HepG2 (cell line): ENCODE data around the gene MTCH2. TPM values are rescaled to one million over a fixed set of nuclear protein-coding genes. Genes with fewer than 3 reads are reported as not detected.

ENCODE experiments used
- ATAC-seq: fragments of 200-7000 bp; cut with Tn5 transposase; 3 replicates; pipeline ENCODE4 v1.9.1; 2020; ENCODE audit warnings: mild to moderate bottlenecking, moderate library complexity
- BruUV-seq: library from RNA; stranded (reverse); fragments of 400-500 nt; replicated peaks from 2 replicates; lab custom pipeline; 2021; lab: Mats Ljungman, UMichigan
- CTCF ChIA-PET: fragments of 300-600 bp; formaldehyde crosslinking; extraction: SDS; loops from one replicate; lab custom pipeline; 2021; ENCODE audit warnings: low total read pairs, inconsistent platforms, low intra/inter-chr PET ratio; lab: Yijun Ruan, JAX
- POLR2A ChIA-PET: fragments of 350-600 bp; sonication (Branson Sonifier 250); formaldehyde crosslinking; loops from one replicate; lab custom pipeline; 2020; ENCODE audit warnings: antibody characterized with exemption, inconsistent platforms; lab: Yijun Ruan, JAX
- DNase-seq: peaks from one replicate; pipeline ENCODE4 v3.0.0-alpha.2; 2015; ENCODE audit warnings: low spot score
- FAIRE-seq: peaks from 3 replicates; lab custom pipeline; 2011; peaks lifted over from hg19 to GRCh38; lab: Jason Lieb, UNC
- H2AFZ ChIP-seq: one replicate; pipeline ENCODE4 v1.6.1; 2011; ENCODE audit warnings: low read length, inconsistent platforms
- H3K27ac ChIP-seq: fragments of 300-600 bp; 3 replicates; pipeline ENCODE4 v1.8.0; 2011; ENCODE audit warnings: mixed run types, mild to moderate bottlenecking, mixed read lengths, low read length, inconsistent platforms; ENCODE audit not compliant: insufficient read depth; ENCODE audit errors: extremely low read length
- H3K27me3 ChIP-seq, 2 experiments: fragments of 200-600 bp in 1 of 2; 2 replicates in 1 of 2; 3 replicates in 1 of 2; pipeline versions ENCODE4 v1.6.0 to v1.8.0; 2011; ENCODE audit warnings: low read length in 2 of 2, mild to moderate bottlenecking in 2 of 2, moderate library complexity in 2 of 2, inconsistent platforms in 1 of 2; ENCODE audit not compliant: insufficient read depth in 2 of 2, control insufficient read depth in 1 of 2
- H3K36me3 ChIP-seq, 2 experiments: fragments of 200-600 bp in 1 of 2; replicated peaks in 1 of 2; 2 replicates in 1 of 2; 3 replicates in 1 of 2; pipeline versions ENCODE4 v1.5.1 to v1.8.0; 2011; ENCODE audit warnings: low read length in 2 of 2, inconsistent platforms in 1 of 2; ENCODE audit not compliant: insufficient read depth in 2 of 2, control insufficient read depth in 1 of 2
- H3K4me1 ChIP-seq: 2 replicates; pipeline ENCODE4 v1.5.1; 2012; ENCODE audit warnings: low read length, inconsistent platforms; ENCODE audit not compliant: insufficient read depth
- H3K4me2 ChIP-seq: 2 replicates; pipeline ENCODE4 v1.6.0; 2011; ENCODE audit warnings: low read depth, low read length, inconsistent platforms
- H3K4me3 ChIP-seq, 3 experiments: fragments of 200-600 bp in 1 of 3; sonication (generic), shearing (Covaris generic) in 1 of 3; replicated peaks in 1 of 3; 2 replicates each; pipeline ENCODE4 v1.5.1; 2011 to 2016; ENCODE audit warnings: low read length in 3 of 3, inconsistent platforms in 2 of 3, low read depth in 2 of 3, mild to moderate bottlenecking in 2 of 3, control low read depth in 1 of 3, mixed read lengths in 1 of 3; ENCODE audit not compliant: insufficient read depth in 1 of 3
- H3K79me2 ChIP-seq: one replicate; pipeline ENCODE4 v1.6.1; 2011; ENCODE audit warnings: low read length, inconsistent platforms; ENCODE audit not compliant: insufficient read depth
- H3K9ac ChIP-seq: 2 replicates; pipeline ENCODE4 v1.6.0; 2011; ENCODE audit warnings: mild to moderate bottlenecking, low read depth, low read length, inconsistent platforms; ENCODE audit not compliant: insufficient read depth
- H3K9me3 ChIP-seq: 2 replicates; pipeline ENCODE4 v1.5.1; 2012; ENCODE audit warnings: mild to moderate bottlenecking, low read length
- H4K20me1 ChIP-seq: 2 replicates; pipeline ENCODE4 v1.6.0; 2011; ENCODE audit warnings: inconsistent platforms, mild to moderate bottlenecking, low read length, moderate library complexity; ENCODE audit not compliant: insufficient read depth
- MIXL1 ChIP-seq: IDR thresholded peaks from 2 replicates; pipeline ENCODE4 v1.6.1; 2016
- MYPOP ChIP-seq: sonication (generic); formaldehyde crosslinking; IDR thresholded peaks from 2 replicates; pipeline ENCODE4 v1.8.1; 2023; ENCODE audit warnings: mild to moderate bottlenecking, moderate library complexity, missing genetic modification reagents
- RAD21 ChIP-seq: fragments of 450-650 bp; formaldehyde crosslinking; IDR thresholded peaks from 2 replicates; pipeline ENCODE4 v1.5.0; 2020; ENCODE audit warnings: mild to moderate bottlenecking
- RBM22 ChIP-seq: fragments of 200-400 bp; formaldehyde crosslinking; optimal IDR thresholded peaks from 2 replicates; pipeline ENCODE3; 2017; ENCODE audit warnings: mild to moderate bottlenecking, low read length, moderate library complexity
- RERE ChIP-seq: IDR thresholded peaks from 2 replicates; pipeline ENCODE4 v1.6.1; 2016; ENCODE audit warnings: low read depth, missing genetic modification reagents, missing compliant biosample characterization
- REST ChIP-seq, 2 experiments: IDR thresholded peaks; 2 replicates each; pipeline ENCODE4 v1.6.1; 2011 to 2012; ENCODE audit warnings: low read length in 2 of 2, borderline replicate concordance in 1 of 2, low read depth in 1 of 2, mild to moderate bottlenecking in 1 of 2, moderate library complexity in 1 of 2
- SAP130 ChIP-seq: IDR thresholded peaks from 2 replicates; pipeline ENCODE4 v1.6.1; 2016; ENCODE audit warnings: low read depth
- STAG1 ChIP-seq: sonication (generic); formaldehyde crosslinking; IDR thresholded peaks from 2 replicates; pipeline ENCODE4 v1.4.0; 2020; ENCODE audit warnings: missing genetic modification reagents
- TCF7L2 ChIP-seq: IDR thresholded peaks from 2 replicates; pipeline ENCODE4 v1.6.1; 2011; ENCODE audit warnings: mild to moderate bottlenecking, low read depth, low read length, moderate library complexity
- ZNF251 ChIP-seq: sonication (generic); formaldehyde crosslinking; IDR thresholded peaks from 2 replicates; pipeline ENCODE4 v1.9.0; 2021; ENCODE audit warnings: mild to moderate bottlenecking, missing genetic modification reagents
- ZNF331 ChIP-seq: sonication (generic); formaldehyde crosslinking; IDR thresholded peaks from 2 replicates; pipeline ENCODE4 v1.4.0; 2020; ENCODE audit warnings: missing genetic modification reagents
- ZNF337 ChIP-seq: sonication (generic); formaldehyde crosslinking; IDR thresholded peaks from 2 replicates; pipeline ENCODE4 v1.5.1; 2020; ENCODE audit warnings: missing genetic modification reagents, low read depth, mild to moderate bottlenecking, borderline replicate concordance
- ZNF713 ChIP-seq: sonication (generic); formaldehyde crosslinking; IDR thresholded peaks from 2 replicates; pipeline ENCODE4 v1.4.0; 2020; ENCODE audit warnings: mild to moderate bottlenecking, missing genetic modification reagents
- WGBS: methylation state at CpG from one replicate; pipeline ENCODE4 v1.1.6; 2017; ENCODE audit warnings: low lambda C conversion rate; 5-methylcytosine and 5-hydroxymethylcytosine counted together
- in situ Hi-C: cut with HindIII; loops from 2 replicates; pipeline ENCODE4 v1.10.0; 2017; ENCODE audit warnings: low pct_unique_long_range_greater_than_20kb; ENCODE audit not compliant: extremely low pct_ligation_motif_present
- intact Hi-C: fragments of 100-400 bp; cut with micrococcal nuclease; formaldehyde crosslinking; loops from one replicate; pipeline ENCODE4 v1.10.0; 2022; ENCODE audit not compliant: unreplicated experiment
- polyA plus RNA-seq, 8 experiments: library from polyadenylated mRNA; depleted of rRNA in 3 of 8; stranded (reverse) in 7 of 8; unstranded in 1 of 8; fragments of >200 nt; fragmentation: Illumina TruSeq in 4 of 8; extraction: Trizol in 4 of 8; gene quantifications; 2 replicates each; pipeline versions ENCODE4 v1.2.1 to v1.2.3, GENCODE V29; 2011 to 2016; ENCODE audit warnings: low read depth in 4 of 8, missing spikeins in 1 of 8, mixed read lengths in 1 of 8; ENCODE audit not compliant: insufficient read depth in 1 of 8
- total RNA-seq, 5 experiments: library from RNA; depleted of rRNA; stranded (reverse); fragments of >200 nt; fragmentation: Illumina TruSeq; extraction: Trizol; gene quantifications; 2 replicates each; pipeline ENCODE4 v1.2.3, GENCODE V29; 2016; ENCODE audit warnings: low read depth in 1 of 5

The MTCH2 gene
- total and polyA plus RNA-seq, 2 of the 13 experiments (the other 11 are each of a cell fraction or from before 2014, with no cell fraction given) = 112 to 272 TPM

- in situ Hi-C loops = no loop called here
- FAIRE-seq = peak; percentile 64
- Histone ChIP-seq H3K4me3 (no peak overlapping the region), H3K36me3 (peaks cover 3 to 29% of the 10 kb centered on the region in 2 experiments; a peak in 4 of 5 replicates), H3K27me3 (no peaks in the 10 kb centered on the region), H3K79me2 (no peaks in the 10 kb centered on the region), H3K9ac (no peak overlapping the region), H3K4me1 (no peaks in the 10 kb centered on the region), H3K9me3 (no peaks in the 10 kb centered on the region), H3K27ac (no peak overlapping the region), H3K4me2 (no peak overlapping the region), H2AFZ (no peak overlapping the region), H4K20me1 (no peaks in the 10 kb centered on the region)
- DNase-seq = peak; percentile 58
- intact Hi-C loops = no loop called here
- ChIA-PET CTCF (no interaction called here), POLR2A (interaction anchor here (0.8 to 1.0 kb wide), 2 partner anchors 29 to 38 kb away, joined by 3 read pairs; partner anchors contain the start of genes KBTBD4 and NDUFS3)
- WGBS = 84% methylated on average over 10 of the region's 10 CpGs
- peak; percentile 85 for ATAC-seq
- no TSS peak for BruUV-seq
- TF ChIP-seq RERE (CRISPR knock-in tag) (no peak), ZNF713 (CRISPR knock-in tag) (no peak), STAG1 (CRISPR knock-in tag) (peak; percentile 91), ZNF251 (CRISPR knock-in tag) (no peak), SAP130 (0 out of 2 replicates have a peak, but pooled peaks have one; percentile 25), ZNF331 (CRISPR knock-in tag) (0 out of 2 replicates have a peak, but pooled peaks have one; percentile 13), MIXL1 (CRISPR knock-in tag) (no peak), MYPOP (CRISPR knock-in tag) (no peak), ZNF337 (CRISPR knock-in tag) (no peak), REST (IDR thresholded peaks at IDR 0.05; ENCODE audit: borderline replicate concordance in 1 of 2, low read depth in 1 of 2, low read length in 2 of 2) (no peak), RAD21 (CRISPR knock-in tag) (peak; percentile 70; the same call in 1 of the 2 replicates), TCF7L2 (no peak), RBM22 (peak; percentile 20)
These were observed 25.5 kb downstream of the MTCH2 start for GRCh38 chr11:47616726-47617416.
